Colonic mucosa (tissue), 4 donors: ENCODE results near the gene PARP11. TPM values are rescaled to one million over a fixed set of nuclear protein-coding genes. Genes with fewer than 3 reads are reported as not detected.

Experiments
- DNase-seq: peaks from one replicate; pipeline ENCODE4 v3.0.0-alpha.2; 2020
- H3K27ac ChIP-seq: fragments of 200-600 bp; one replicate; pipeline ENCODE4 v1.8.0; 2021
- H3K27me3 ChIP-seq: fragments of 200-600 bp; one replicate; pipeline ENCODE4 v1.8.0; 2021
- H3K36me3 ChIP-seq: fragments of 200-600 bp; one replicate; pipeline ENCODE4 v1.8.0; 2021
- H3K4me1 ChIP-seq: fragments of 200-600 bp; one replicate; pipeline ENCODE4 v1.8.0; 2021; ENCODE audit warnings: mild to moderate bottlenecking
- H3K4me3 ChIP-seq: fragments of 200-600 bp; one replicate; pipeline ENCODE4 v1.8.0; 2021
- H3K9ac ChIP-seq, 2 donors: one replicate each; pipeline ENCODE4 v1.7.0; 2013; ENCODE audit warnings: control low read depth in 2 of 2, low read depth in 2 of 2, low read length in 2 of 2
- H3K9me3 ChIP-seq: fragments of 200-600 bp; one replicate; pipeline ENCODE4 v1.8.0; 2021
- CTCF ChIP-seq: fragments of 200-600 bp; IDR thresholded peaks from one replicate; pipeline ENCODE4 v1.8.0; 2022; ENCODE audit warnings: antibody characterized with exemption, mild to moderate bottlenecking
- intact Hi-C: fragments of 100-400 bp; cut with DNase I; formaldehyde crosslinking; loops from one replicate; pipeline ENCODE4 v1.14.1; 2022
- total RNA-seq, 2 donors: library from RNA; stranded (reverse); fragmentation: NEBNext Ultra II Directional in 1 of 2; extraction: Animal tissue kit (Norgen Biotek cat#: 25700) in 1 of 2; gene quantifications; one replicate each; pipeline ENCODE4 v1.2.1, GENCODE V29; 2021
- donor health status: healthy.
- donor health status: DM: no; HTN: no; CAD: no.
- donor health status: DM: no; HTN: no; CAD: no.

Gene PARP11
- total RNA-seq, 2 donors from 2014 or later = 5.5 to 5.8 TPM

GRCh38 chr12:3838076-3838475, 35.1 kb downstream of the PARP11 start:
- TF ChIP-seq CTCF = no peak
- no peaks in the 10 kb centered on the region for H3K27me3 ChIP-seq
- no peak overlapping the region for H3K27ac ChIP-seq
- no peaks in the 10 kb centered on the region for H3K4me1 ChIP-seq
- no peaks in the 10 kb centered on the region for H3K36me3 ChIP-seq
- no peak overlapping the region for H3K9ac ChIP-seq
- intact Hi-C loops = no loop called here
- H3K4me3 ChIP-seq = no peak overlapping the region
- no peaks in the 10 kb centered on the region for H3K9me3 ChIP-seq
- DNase-seq = no peak

- Histone ChIP-seq H3K9ac (no peak overlapping the region), H3K4me1 (no peaks in the 10 kb centered on the region), H3K9me3 (no peaks in the 10 kb centered on the region), H3K4me3 (no peak overlapping the region), H3K27ac (no peak overlapping the region), H3K27me3 (no peaks in the 10 kb centered on the region), H3K36me3 (no peaks in the 10 kb centered on the region)
- intact Hi-C loops = no loop called here
- no peak for DNase-seq
- no peak for TF ChIP-seq CTCF
Measured at GRCh38 chr12:3837049-3837448, 36.1 kb downstream of the PARP11 start.

- Histone ChIP-seq H3K4me3 (no peak overlapping the region), H3K9me3 (no peaks in the 10 kb centered on the region), H3K9ac (no peak overlapping the region), H3K36me3 (no peaks in the 10 kb centered on the region), H3K27ac (no peak overlapping the region), H3K27me3 (no peaks in the 10 kb centered on the region), H3K4me1 (no peaks in the 10 kb centered on the region)
- no peak for DNase-seq
- intact Hi-C loops = no loop called here
- TF ChIP-seq CTCF = no peak
Measured at GRCh38 chr12:3836641-3837040, 36.6 kb downstream of the PARP11 start.

- Histone ChIP-seq H3K4me1 (no peaks in the 10 kb centered on the region), H3K27ac (no peak overlapping the region), H3K36me3 (no peaks in the 10 kb centered on the region), H3K4me3 (no peak overlapping the region), H3K9me3 (no peaks in the 10 kb centered on the region), H3K9ac (no peak overlapping the region), H3K27me3 (no peaks in the 10 kb centered on the region)
- intact Hi-C loops = no loop called here
- TF ChIP-seq CTCF = no peak
- no peak for DNase-seq
Measured at GRCh38 chr12:3835914-3836313, 37.3 kb downstream of the PARP11 start.

GRCh38 chr12:3834774-3835173, 38.4 kb downstream of the PARP11 start:
- no peak for TF ChIP-seq CTCF
- no peaks in the 10 kb centered on the region for H3K4me1 ChIP-seq
- intact Hi-C loops = no loop called here

More at GRCh38 chr12:3834774-3835173, 38.4 kb downstream of the PARP11 start:
- Histone ChIP-seq H3K27me3 (no peaks in the 10 kb centered on the region), H3K36me3 (no peaks in the 10 kb centered on the region), H3K9ac (no peak overlapping the region), H3K9me3 (no peaks in the 10 kb centered on the region), H3K4me3 (no peak overlapping the region), H3K27ac (no peak overlapping the region)
- DNase-seq = no peak
